Breast epithelium (tissue), 3 donors: ENCODE results near the gene VRK1.

Source experiments
- POLR2A ChIP-seq: fragments of 450-650 bp; IDR thresholded peaks from one replicate; pipeline ENCODE4 v1.6.1; 2016; ENCODE audit warnings: antibody characterized with exemption, mild to moderate bottlenecking, moderate library complexity
- POLR2AphosphoS5 ChIP-seq, 3 donors: sonication (generic); formaldehyde crosslinking; IDR thresholded peaks; one replicate each; pipeline ENCODE4 v1.6.1; 2017; ENCODE audit warnings: antibody characterized with exemption in 3 of 3
- TF ChIP-seq, protein P1 (sequence below), 3 donors: fragments of 450-650 bp; IDR thresholded peaks; one replicate each; pipeline ENCODE4 v1.5.1; 2016 to 2017; ENCODE audit warnings: antibody characterized with exemption in 3 of 3, mild to moderate bottlenecking in 3 of 3, moderate library complexity in 3 of 3

DNA sequence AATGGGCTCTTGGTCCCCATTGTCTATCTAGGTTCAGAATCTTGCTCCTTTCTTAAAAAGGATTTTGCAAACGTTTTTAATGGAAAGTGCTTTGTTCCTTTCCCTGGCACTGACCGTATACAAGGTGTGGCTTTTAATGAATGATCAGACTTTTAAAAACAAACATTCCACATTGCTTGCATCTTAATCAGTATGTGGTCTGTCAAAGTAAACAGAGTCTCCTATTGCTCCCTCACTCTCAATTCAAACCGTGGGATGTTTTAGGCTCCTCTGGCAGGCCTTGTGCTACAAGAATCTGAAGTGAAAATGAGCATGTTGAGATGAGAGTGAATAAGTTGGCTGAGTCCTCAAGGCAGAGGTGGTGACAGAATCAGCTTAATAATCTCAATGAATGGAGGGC is 107.0 kb downstream of the VRK1 start:
- TF ChIP-seq, protein P1, sequence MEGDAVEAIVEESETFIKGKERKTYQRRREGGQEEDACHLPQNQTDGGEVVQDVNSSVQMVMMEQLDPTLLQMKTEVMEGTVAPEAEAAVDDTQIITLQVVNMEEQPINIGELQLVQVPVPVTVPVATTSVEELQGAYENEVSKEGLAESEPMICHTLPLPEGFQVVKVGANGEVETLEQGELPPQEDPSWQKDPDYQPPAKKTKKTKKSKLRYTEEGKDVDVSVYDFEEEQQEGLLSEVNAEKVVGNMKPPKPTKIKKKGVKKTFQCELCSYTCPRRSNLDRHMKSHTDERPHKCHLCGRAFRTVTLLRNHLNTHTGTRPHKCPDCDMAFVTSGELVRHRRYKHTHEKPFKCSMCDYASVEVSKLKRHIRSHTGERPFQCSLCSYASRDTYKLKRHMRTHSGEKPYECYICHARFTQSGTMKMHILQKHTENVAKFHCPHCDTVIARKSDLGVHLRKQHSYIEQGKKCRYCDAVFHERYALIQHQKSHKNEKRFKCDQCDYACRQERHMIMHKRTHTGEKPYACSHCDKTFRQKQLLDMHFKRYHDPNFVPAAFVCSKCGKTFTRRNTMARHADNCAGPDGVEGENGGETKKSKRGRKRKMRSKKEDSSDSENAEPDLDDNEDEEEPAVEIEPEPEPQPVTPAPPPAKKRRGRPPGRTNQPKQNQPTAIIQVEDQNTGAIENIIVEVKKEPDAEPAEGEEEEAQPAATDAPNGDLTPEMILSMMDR (IDR thresholded peaks at IDR 0.05), result no peak
- no peak for TF ChIP-seq POLR2AphosphoS5 (IDR thresholded peaks at IDR 0.05)
- TF ChIP-seq POLR2A, result no peak
